Caco-2 (cell line): Measurements from ENCODE around the gene ZFYVE1. TPM values are rescaled to one million over a fixed set of nuclear protein-coding genes. Genes with fewer than 3 reads are reported as not detected.

Experiments used
- BruUV-seq: library from RNA; stranded (reverse); fragments of 400-500 nt; replicated peaks from 2 replicates; lab custom pipeline; 2021; lab: Mats Ljungman, UMichigan
- CTCF ChIA-PET: fragments of 300-600 bp; sonication (Branson Sonifier 250); formaldehyde crosslinking; loops from one replicate; lab custom pipeline; 2022; ENCODE audit warnings: antibody characterized with exemption; lab: Charles Lee
- POLR2A ChIA-PET: fragments of 300-600 bp; sonication (Branson Sonifier 250); formaldehyde crosslinking; loops from one replicate; lab custom pipeline; 2022; ENCODE audit warnings: antibody characterized with exemption; lab: Charles Lee
- DNase-seq, 2 experiments: peaks; one replicate each; pipeline versions ENCODE4 v3.0.0 to v3.0.0-alpha.2; 2020 to 2022
- H3K27me3 ChIP-seq: replicated peaks from 2 replicates; pipeline ENCODE4 v1.6.0; 2011; ENCODE audit warnings: low read length; ENCODE audit not compliant: control insufficient read depth, insufficient read depth
- H3K36me3 ChIP-seq: 2 replicates; pipeline ENCODE4 v1.5.1; 2011; ENCODE audit warnings: low read length; ENCODE audit not compliant: control insufficient read depth, insufficient read depth
- H3K4me1 ChIP-seq: fragments of 250-450 bp; sonication (Bioruptor Pico); 2 replicates; pipeline ENCODE4 v1.5.1; 2020; ENCODE audit warnings: mild to moderate bottlenecking
- H3K4me3 ChIP-seq: 2 replicates; pipeline ENCODE4 v1.5.1; 2011; ENCODE audit warnings: low read depth, mild to moderate bottlenecking, control low read depth, low read length
- H3K9me3 ChIP-seq: fragments of 250-450 bp; sonication (Bioruptor Pico); 2 replicates; pipeline ENCODE4 v1.5.1; 2020; ENCODE audit warnings: mild to moderate bottlenecking, moderate library complexity
- H3K27ac Mint-ChIP-seq: one replicate; pipeline ENCODE4 v1.8.0; 2022; ENCODE audit warnings: mixed read lengths; ENCODE audit not compliant: unreplicated experiment
- H3K27me3 Mint-ChIP-seq: one replicate; pipeline ENCODE4 v1.8.0; 2022; ENCODE audit warnings: mixed read lengths; ENCODE audit not compliant: insufficient read depth, unreplicated experiment
- H3K36me3 Mint-ChIP-seq: one replicate; pipeline ENCODE4 v1.8.0; 2022; ENCODE audit warnings: mild to moderate bottlenecking, mixed read lengths; ENCODE audit not compliant: insufficient read depth, unreplicated experiment
- H3K4me1 Mint-ChIP-seq: one replicate; pipeline ENCODE4 v1.8.0; 2022; ENCODE audit warnings: low read depth, mixed read lengths; ENCODE audit not compliant: unreplicated experiment
- H3K4me3 Mint-ChIP-seq: one replicate; pipeline ENCODE4 v1.8.0; 2022; ENCODE audit warnings: mild to moderate bottlenecking, moderate library complexity, mixed read lengths; ENCODE audit not compliant: unreplicated experiment
- H3K9me3 Mint-ChIP-seq: one replicate; pipeline ENCODE4 v1.8.0; 2022; ENCODE audit warnings: mixed read lengths; ENCODE audit not compliant: unreplicated experiment
- intact Hi-C: fragments of 100-400 bp; cut with micrococcal nuclease; formaldehyde crosslinking; loops from one replicate; pipeline ENCODE4 v1.10.0; 2022; ENCODE audit not compliant: unreplicated experiment
- total RNA-seq: library from RNA; stranded (reverse); gene quantifications from 2 replicates; pipeline ENCODE4 v1.2.3, GENCODE V29; 2022
- TF ChIP-seq, protein P1 (sequence below), 2 experiments: fragments of 200-600 bp in 1 of 2; IDR thresholded peaks; 1 replicate in 1 of 2; 2 replicates in 1 of 2; pipeline versions ENCODE4 v1.5.1 to v1.8.0; 2011 to 2022; ENCODE audit warnings: antibody characterized with exemption in 1 of 2, control low read depth in 1 of 2, inconsistent platforms in 1 of 2, low read depth in 1 of 2, low read length in 1 of 2, mild to moderate bottlenecking in 1 of 2, moderate library complexity in 1 of 2; ENCODE audit not compliant: insufficient read depth in 1 of 2, severe bottlenecking in 1 of 2, unreplicated experiment in 1 of 2

ZFYVE1 gene
- total RNA-seq, 1 experiment from 2014 or later: 10.8 TPM

DNA sequence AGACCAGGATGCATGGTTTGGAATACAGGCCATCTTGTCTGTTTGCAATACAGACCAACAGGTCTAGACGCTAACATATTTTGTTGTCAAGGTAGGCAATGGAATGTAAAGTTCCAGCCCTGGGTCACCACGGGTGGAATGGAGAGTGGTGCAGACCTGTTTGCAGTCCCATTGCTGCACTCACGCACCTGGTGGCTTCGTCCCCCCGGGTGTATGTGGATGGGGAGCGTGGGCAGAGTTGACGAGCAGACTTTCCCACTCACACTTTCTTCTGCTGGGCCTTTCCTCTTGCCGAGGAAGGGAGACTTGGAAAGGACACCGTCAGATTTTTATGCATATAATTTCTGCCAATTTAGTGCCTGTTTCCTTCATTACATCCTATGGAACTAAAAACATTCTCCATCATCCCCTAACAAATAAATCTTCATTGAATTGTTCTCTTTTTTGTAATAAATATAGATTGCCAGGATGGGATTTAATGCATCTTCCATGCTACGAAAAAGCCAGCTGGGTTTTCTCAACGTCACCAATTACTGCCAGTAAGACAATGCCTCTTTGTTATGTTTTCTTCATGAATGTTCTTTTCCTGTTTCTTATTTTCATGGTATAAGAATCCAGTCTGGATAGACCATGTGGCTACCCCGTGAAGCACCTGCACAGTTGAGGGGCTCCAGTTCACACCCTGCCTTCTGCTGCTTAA, 85.5 kb downstream of the ZFYVE1 start:
- Histone ChIP-seq H3K4me3 (no peak overlapping the region), H3K9me3 (no peaks in the 10 kb centered on the region), H3K27me3 (no peaks in the 10 kb centered on the region), H3K36me3 (no peaks in the 10 kb centered on the region; the same call in 1 of the 2 replicates), H3K4me1 (no peaks in the 10 kb centered on the region)
- no peaks in the 10 kb centered on the region for H3K9me3 Mint-ChIP-seq
- no peak overlapping the region for H3K4me3 Mint-ChIP-seq
- CTCF ChIA-PET: no interaction called here
- POLR2A ChIA-PET: interaction anchor here (0.6 kb wide), 1 partner anchor 688 kb away, joined by 3 read pairs; no protein-coding TSS in a partner anchor
- no peak for DNase-seq
- no peak overlapping the region for H3K27ac Mint-ChIP-seq
- no peaks in the 10 kb centered on the region for H3K27me3 Mint-ChIP-seq
- H3K4me1 Mint-ChIP-seq: no peaks in the 10 kb centered on the region
- intact Hi-C loops: no loop called here
- TF ChIP-seq, protein P1, sequence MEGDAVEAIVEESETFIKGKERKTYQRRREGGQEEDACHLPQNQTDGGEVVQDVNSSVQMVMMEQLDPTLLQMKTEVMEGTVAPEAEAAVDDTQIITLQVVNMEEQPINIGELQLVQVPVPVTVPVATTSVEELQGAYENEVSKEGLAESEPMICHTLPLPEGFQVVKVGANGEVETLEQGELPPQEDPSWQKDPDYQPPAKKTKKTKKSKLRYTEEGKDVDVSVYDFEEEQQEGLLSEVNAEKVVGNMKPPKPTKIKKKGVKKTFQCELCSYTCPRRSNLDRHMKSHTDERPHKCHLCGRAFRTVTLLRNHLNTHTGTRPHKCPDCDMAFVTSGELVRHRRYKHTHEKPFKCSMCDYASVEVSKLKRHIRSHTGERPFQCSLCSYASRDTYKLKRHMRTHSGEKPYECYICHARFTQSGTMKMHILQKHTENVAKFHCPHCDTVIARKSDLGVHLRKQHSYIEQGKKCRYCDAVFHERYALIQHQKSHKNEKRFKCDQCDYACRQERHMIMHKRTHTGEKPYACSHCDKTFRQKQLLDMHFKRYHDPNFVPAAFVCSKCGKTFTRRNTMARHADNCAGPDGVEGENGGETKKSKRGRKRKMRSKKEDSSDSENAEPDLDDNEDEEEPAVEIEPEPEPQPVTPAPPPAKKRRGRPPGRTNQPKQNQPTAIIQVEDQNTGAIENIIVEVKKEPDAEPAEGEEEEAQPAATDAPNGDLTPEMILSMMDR (IDR thresholded peaks at IDR 0.05; ENCODE audit: insufficient read depth in 1 of 2, low read depth in 1 of 2, low read length in 1 of 2, severe bottlenecking in 1 of 2, unreplicated experiment in 1 of 2): no peak
- peaks cover 33% of the 10 kb centered on the region for H3K36me3 Mint-ChIP-seq
- BruUV-seq: no TSS peak

DNA sequence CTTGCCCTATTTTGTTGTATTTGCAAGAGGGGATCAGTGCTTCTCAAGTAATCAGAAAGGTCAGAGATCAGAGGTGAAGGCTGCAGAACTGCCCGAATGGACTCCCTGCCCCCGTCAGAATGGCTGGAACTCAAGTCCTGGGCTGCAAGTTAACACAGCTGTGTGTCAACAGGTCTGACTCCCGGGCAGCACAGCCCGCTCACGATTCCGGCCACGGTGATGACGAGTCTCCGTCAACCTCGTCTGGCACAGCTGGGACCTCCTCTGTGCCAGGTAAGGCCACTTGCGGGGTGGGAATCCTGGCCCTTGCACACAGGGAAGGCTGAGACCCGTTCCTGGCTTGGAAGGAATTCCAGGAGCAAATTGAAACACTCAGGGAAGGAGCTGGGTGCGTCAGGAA, 87.3 kb downstream of the ZFYVE1 start:
- no peaks in the 10 kb centered on the region; the same call in 1 of the 2 replicates for H3K36me3 ChIP-seq
- no peak overlapping the region for H3K27ac Mint-ChIP-seq
- DNase-seq: no peak
- intact Hi-C loops: no loop called here
- TF ChIP-seq, protein P1 (IDR thresholded peaks at IDR 0.05; ENCODE audit: insufficient read depth in 1 of 2, low read depth in 1 of 2, low read length in 1 of 2, severe bottlenecking in 1 of 2, unreplicated experiment in 1 of 2): no peak
- H3K9me3 Mint-ChIP-seq: no peaks in the 10 kb centered on the region
- no TSS peak for BruUV-seq
- H3K27me3 Mint-ChIP-seq: no peaks in the 10 kb centered on the region
- no peaks in the 10 kb centered on the region for H3K4me1 ChIP-seq
- CTCF ChIA-PET: interaction anchor here (0.6 to 1.9 kb wide), 4 partner anchors 9 to 522 kb away, joined by 3 to 5 read pairs (median 4); no protein-coding TSS in a partner anchor
- H3K4me3 Mint-ChIP-seq: no peak overlapping the region
- H3K4me3 ChIP-seq: no peak overlapping the region
- no peaks in the 10 kb centered on the region for H3K27me3 ChIP-seq
- no peaks in the 10 kb centered on the region for H3K9me3 ChIP-seq
- H3K4me1 Mint-ChIP-seq: no peaks in the 10 kb centered on the region
- POLR2A ChIA-PET: no interaction called here
- peaks cover 26% of the 10 kb centered on the region for H3K36me3 Mint-ChIP-seq

DNA sequence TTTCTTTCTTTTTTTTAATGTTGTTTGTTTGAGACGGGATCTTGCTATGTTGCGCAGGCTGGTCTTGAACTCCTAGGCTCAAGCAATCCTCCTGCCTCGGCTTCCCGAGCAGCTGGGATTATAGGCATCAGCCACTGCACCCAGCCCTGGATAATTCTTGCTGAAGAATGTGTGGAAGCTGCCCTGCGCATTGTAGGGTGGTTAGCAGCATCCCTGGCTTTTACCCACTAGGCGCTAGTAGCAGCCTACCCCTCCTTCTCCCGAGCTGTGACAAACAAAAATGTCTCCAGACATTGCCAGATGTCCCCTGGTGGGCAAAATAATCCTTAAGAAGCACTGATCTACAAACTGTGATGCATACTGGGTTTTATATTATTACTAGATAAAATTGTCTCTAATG, 94.0 kb downstream of the ZFYVE1 start:
- Histone ChIP-seq H3K27me3 (no peaks in the 10 kb centered on the region), H3K36me3 (no peaks in the 10 kb centered on the region), H3K9me3 (no peaks in the 10 kb centered on the region), H3K4me3 (no peak overlapping the region), H3K4me1 (no peaks in the 10 kb centered on the region)
- H3K4me3 Mint-ChIP-seq: no peak overlapping the region
- no TSS peak for BruUV-seq
- no peak overlapping the region for H3K27ac Mint-ChIP-seq
- H3K27me3 Mint-ChIP-seq: no peaks in the 10 kb centered on the region
- no peaks in the 10 kb centered on the region for H3K4me1 Mint-ChIP-seq
- DNase-seq: no peak
- ChIA-PET POLR2A (no interaction called here), CTCF (no interaction called here)
- no peaks in the 10 kb centered on the region for H3K9me3 Mint-ChIP-seq
- TF ChIP-seq, protein P1 (IDR thresholded peaks at IDR 0.05; ENCODE audit: insufficient read depth in 1 of 2, low read depth in 1 of 2, low read length in 1 of 2, severe bottlenecking in 1 of 2, unreplicated experiment in 1 of 2): no peak
- intact Hi-C loops: no loop called here
- peaks cover 9% of the 10 kb centered on the region for H3K36me3 Mint-ChIP-seq
